Stomach (tissue), 4 donors: ENCODE results near the gene ANKHD1.

Experiments
- EP300 ChIP-seq: sonication (generic); formaldehyde crosslinking; IDR thresholded peaks from one replicate; pipeline ENCODE4 v1.6.1; 2017; ENCODE audit warnings: antibody characterized with exemption
- POLR2A ChIP-seq, 4 donors: fragments of 450-650 bp; IDR thresholded peaks; one replicate each; pipeline ENCODE4 v1.6.1; 2016; ENCODE audit warnings: antibody characterized with exemption in 4 of 4, control low read depth in 2 of 4, mild to moderate bottlenecking in 1 of 4, moderate library complexity in 1 of 4
- POLR2AphosphoS5 ChIP-seq, 3 donors: sonication (generic); formaldehyde crosslinking; IDR thresholded peaks; one replicate each; pipeline ENCODE4 v1.6.1; 2016; ENCODE audit warnings: antibody characterized with exemption in 3 of 3
- TF ChIP-seq, protein P1 (sequence below), 7 experiments: fragments of 450-650 bp in 4 of 7; fragments of 200-600 bp in 3 of 7; sonication (generic) in 3 of 7; IDR thresholded peaks; one replicate each; pipeline ENCODE4 v1.5.1; 2016 to 2019; ENCODE audit warnings: antibody characterized with exemption in 7 of 7, control low read depth in 2 of 7, mild to moderate bottlenecking in 1 of 7

DNA sequence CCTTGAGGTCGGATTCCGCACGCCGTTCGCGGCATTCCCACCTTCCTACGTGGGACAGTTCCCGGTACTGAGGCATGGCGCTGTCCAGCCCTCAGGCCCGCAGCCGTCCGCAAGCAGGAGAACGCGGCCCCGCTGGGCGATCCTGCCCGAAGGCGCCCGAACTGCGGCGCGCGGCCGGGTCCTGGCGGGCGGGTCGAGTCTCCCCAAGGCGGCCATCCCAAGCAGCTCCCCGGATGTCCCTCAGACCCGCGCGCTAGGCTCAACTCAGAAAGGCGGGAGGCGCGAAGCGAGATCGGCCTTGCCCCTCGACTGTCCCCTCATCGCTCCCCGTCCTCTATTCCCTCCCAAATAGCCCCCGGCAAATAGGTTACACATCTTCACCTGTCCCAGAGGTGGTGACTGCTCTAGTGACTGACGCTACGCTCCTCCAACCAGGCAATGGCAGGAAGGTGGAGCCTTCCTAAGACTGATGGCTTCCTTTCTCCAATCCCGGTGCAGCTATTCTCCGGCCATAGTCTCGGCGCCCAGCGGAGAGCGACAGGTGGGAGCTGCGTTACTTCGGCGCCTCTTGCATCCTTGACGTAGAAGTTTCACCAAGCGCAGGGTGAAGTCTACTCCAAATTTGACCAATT, 787 bp upstream of the ANKHD1 start:
- TF ChIP-seq, protein P1, sequence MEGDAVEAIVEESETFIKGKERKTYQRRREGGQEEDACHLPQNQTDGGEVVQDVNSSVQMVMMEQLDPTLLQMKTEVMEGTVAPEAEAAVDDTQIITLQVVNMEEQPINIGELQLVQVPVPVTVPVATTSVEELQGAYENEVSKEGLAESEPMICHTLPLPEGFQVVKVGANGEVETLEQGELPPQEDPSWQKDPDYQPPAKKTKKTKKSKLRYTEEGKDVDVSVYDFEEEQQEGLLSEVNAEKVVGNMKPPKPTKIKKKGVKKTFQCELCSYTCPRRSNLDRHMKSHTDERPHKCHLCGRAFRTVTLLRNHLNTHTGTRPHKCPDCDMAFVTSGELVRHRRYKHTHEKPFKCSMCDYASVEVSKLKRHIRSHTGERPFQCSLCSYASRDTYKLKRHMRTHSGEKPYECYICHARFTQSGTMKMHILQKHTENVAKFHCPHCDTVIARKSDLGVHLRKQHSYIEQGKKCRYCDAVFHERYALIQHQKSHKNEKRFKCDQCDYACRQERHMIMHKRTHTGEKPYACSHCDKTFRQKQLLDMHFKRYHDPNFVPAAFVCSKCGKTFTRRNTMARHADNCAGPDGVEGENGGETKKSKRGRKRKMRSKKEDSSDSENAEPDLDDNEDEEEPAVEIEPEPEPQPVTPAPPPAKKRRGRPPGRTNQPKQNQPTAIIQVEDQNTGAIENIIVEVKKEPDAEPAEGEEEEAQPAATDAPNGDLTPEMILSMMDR (IDR thresholded peaks at IDR 0.05), result no peak
- TF ChIP-seq POLR2A (IDR thresholded peaks at IDR 0.05) (no peak), EP300 (no peak), POLR2AphosphoS5 (IDR thresholded peaks at IDR 0.05) (peak; percentile 15 to 72 (median 28))
